Liver (tissue), 9 donors: ENCODE data around the gene CFAP74. TPM values are rescaled to one million over a fixed set of nuclear protein-coding genes. Genes with fewer than 3 reads are reported as not detected.

Experiments
- DNase-seq: peaks from one replicate; pipeline ENCODE4 v3.0.0-alpha.2; 2017; ENCODE audit warnings: low spot score
- H3K27ac ChIP-seq, 2 donors: one replicate each; pipeline ENCODE4 v1.7.0; 2013; ENCODE audit warnings: inconsistent platforms in 2 of 2, low read length in 2 of 2, control low read depth in 1 of 2, low read depth in 1 of 2, mild to moderate bottlenecking in 1 of 2
- H3K27me3 ChIP-seq, 4 donors: one replicate each; pipeline versions ENCODE4 v1.6.1 to v1.7.0; 2013; ENCODE audit warnings: low read length in 3 of 4, inconsistent platforms in 1 of 4, mild to moderate bottlenecking in 1 of 4, moderate library complexity in 1 of 4; ENCODE audit not compliant: control insufficient read depth in 4 of 4, insufficient read depth in 4 of 4
- H3K36me3 ChIP-seq, 4 donors: one replicate each; pipeline versions ENCODE4 v1.6.1 to v1.7.0; 2013; ENCODE audit warnings: low read length in 3 of 4, mild to moderate bottlenecking in 3 of 4, low read depth in 1 of 4, moderate library complexity in 1 of 4; ENCODE audit not compliant: control insufficient read depth in 4 of 4, insufficient read depth in 3 of 4
- H3K4me1 ChIP-seq, 4 donors: one replicate each; pipeline versions ENCODE4 v1.6.1 to v1.7.0; 2013; ENCODE audit warnings: low read length in 3 of 4, mild to moderate bottlenecking in 3 of 4, moderate library complexity in 1 of 4; ENCODE audit not compliant: control insufficient read depth in 4 of 4, insufficient read depth in 4 of 4
- H3K4me3 ChIP-seq, 3 donors: one replicate each; pipeline versions ENCODE4 v1.6.1 to v1.7.0; 2013; ENCODE audit warnings: low read length in 3 of 3, control low read depth in 1 of 3, low read depth in 1 of 3, mild to moderate bottlenecking in 1 of 3
- H3K9ac ChIP-seq, 2 donors: one replicate each; pipeline ENCODE4 v1.7.0; 2013; ENCODE audit warnings: low read length in 2 of 2, mild to moderate bottlenecking in 2 of 2, moderate library complexity in 2 of 2, control low read depth in 1 of 2, low read depth in 1 of 2
- H3K9me3 ChIP-seq, 4 donors: one replicate each; pipeline versions ENCODE4 v1.6.1 to v1.7.0; 2013; ENCODE audit warnings: low read length in 3 of 4; ENCODE audit not compliant: control insufficient read depth in 4 of 4
- ATF3 ChIP-seq: IDR thresholded peaks from 2 replicates; pipeline ENCODE4 v1.6.1; 2016; ENCODE audit warnings: antibody characterized with exemption
- CTCF ChIP-seq: fragments of 150-350 bp; IDR thresholded peaks from 2 replicates; pipeline ENCODE4 v1.5.1; 2017; ENCODE audit warnings: improper control_type of control experiment, low read depth, low read length; ENCODE audit not compliant: missing input control
- EGR1 ChIP-seq, 2 donors: IDR thresholded peaks; 2 replicates each; pipeline ENCODE4 v1.6.1; 2016 to 2018; ENCODE audit warnings: antibody characterized with exemption in 2 of 2, low read depth in 2 of 2
- FOXA2 ChIP-seq: IDR thresholded peaks from 2 replicates; pipeline ENCODE4 v1.6.1; 2016; ENCODE audit warnings: antibody characterized with exemption
- GABPA ChIP-seq, 2 donors: IDR thresholded peaks in 1 of 2; conservative IDR thresholded peaks in 1 of 2; 2 replicates each; pipeline ENCODE4 v1.6.1; 2016; ENCODE audit warnings: antibody characterized with exemption in 2 of 2, mild to moderate bottlenecking in 1 of 2, moderate library complexity in 1 of 2
- HNF4A ChIP-seq, 2 donors: conservative IDR thresholded peaks; 2 replicates each; pipeline ENCODE4 v1.6.1; 2016; ENCODE audit warnings: antibody characterized with exemption in 2 of 2, mild to moderate bottlenecking in 2 of 2
- HNF4G ChIP-seq: IDR thresholded peaks from 2 replicates; pipeline ENCODE4 v1.6.1; 2016; ENCODE audit warnings: antibody characterized with exemption
- JUND ChIP-seq, 2 donors: IDR thresholded peaks; 2 replicates each; pipeline ENCODE4 v1.6.1; 2016; ENCODE audit warnings: antibody characterized with exemption in 2 of 2
- MAX ChIP-seq: IDR thresholded peaks from 2 replicates; pipeline ENCODE4 v1.6.1; 2016; ENCODE audit warnings: antibody characterized with exemption
- NR2F2 ChIP-seq: IDR thresholded peaks from 2 replicates; pipeline ENCODE4 v1.6.1; 2016; ENCODE audit warnings: antibody characterized with exemption
- RAD21 ChIP-seq, 2 donors: IDR thresholded peaks; 2 replicates each; pipeline ENCODE4 v1.6.1; 2016; ENCODE audit warnings: antibody characterized with exemption in 2 of 2, mild to moderate bottlenecking in 2 of 2
- REST ChIP-seq: IDR thresholded peaks from 2 replicates; pipeline ENCODE4 v1.6.1; 2016; ENCODE audit warnings: antibody characterized with exemption, mild to moderate bottlenecking
- RXRA ChIP-seq, 2 donors: IDR thresholded peaks; 2 replicates each; pipeline ENCODE4 v1.6.1; 2017 to 2018; ENCODE audit warnings: antibody characterized with exemption in 2 of 2, mild to moderate bottlenecking in 1 of 2
- SP1 ChIP-seq: IDR thresholded peaks from 2 replicates; pipeline ENCODE4 v1.6.1; 2018; ENCODE audit warnings: antibody characterized with exemption, mild to moderate bottlenecking
- TAF1 ChIP-seq: conservative IDR thresholded peaks from 2 replicates; pipeline ENCODE4 v1.6.1; 2016; ENCODE audit warnings: antibody characterized with exemption, mild to moderate bottlenecking
- YY1 ChIP-seq: IDR thresholded peaks from 2 replicates; pipeline ENCODE4 v1.6.1; 2016; ENCODE audit warnings: antibody characterized with exemption, mild to moderate bottlenecking
- ZBTB33 ChIP-seq: IDR thresholded peaks from 2 replicates; pipeline ENCODE4 v1.6.1; 2016; ENCODE audit warnings: antibody characterized with exemption
- WGBS: extraction: QIAGEN DNeasy Blood & Tissue Kit; methylation state at CpG from one replicate; pipeline ENCODE4 v1.1.7; 2013; 5-methylcytosine and 5-hydroxymethylcytosine counted together
- polyA plus RNA-seq, 2 donors: library from polyadenylated mRNA; stranded (reverse) in 1 of 2; unstranded in 1 of 2; fragments of 200-250 nt in 1 of 2; fragments of >200 nt in 1 of 2; fragmentation: Nextera tagmentation in 1 of 2; extraction: Ambion mirVana in 1 of 2; gene quantifications; one replicate each; pipeline versions ENCODE4 v1.2.1 to v1.2.3, GENCODE V29; 2013 to 2015
- total RNA-seq, 2 donors: library from RNA; depleted of rRNA; stranded (reverse); fragments of >200 nt; gene quantifications; one replicate each; pipeline ENCODE4 v1.2.3, GENCODE V29; 2014
- donor health status: healthy.
- donor health status: healthy.
- donor health status: healthy.
- donor health status: healthy.
- donor health status: healthy.

The CFAP74 gene
- total and polyA plus RNA-seq, 4 donors: under 0.01 to 0.31 TPM; not detected in 2

- no peak for TF ChIP-seq TAF1
- peak; percentile 85 for TF ChIP-seq HNF4G
- TF ChIP-seq FOXA2: no peak
- no peak for TF ChIP-seq ZBTB33
- no peak for TF ChIP-seq RAD21 (IDR thresholded peaks at IDR 0.05)
- peak; percentile 29 for TF ChIP-seq NR2F2
- no peak for TF ChIP-seq MAX
- no peak for TF ChIP-seq REST
- peak; percentile 90 to 94 for TF ChIP-seq HNF4A (conservative IDR thresholded peaks at IDR 0.05)
- no peak for TF ChIP-seq JUND (IDR thresholded peaks at IDR 0.05)
- TF ChIP-seq CTCF: no peak
- TF ChIP-seq SP1: peak; percentile 97
- peak in 1 of 2 donors; percentile 55 for TF ChIP-seq RXRA (IDR thresholded peaks at IDR 0.05)
- no peak for TF ChIP-seq GABPA (IDR thresholded peaks at IDR 0.05 in 1 of 2, conservative IDR thresholded peaks at IDR 0.05 in 1 of 2)
- no peak for TF ChIP-seq YY1
- TF ChIP-seq EGR1 (IDR thresholded peaks at IDR 0.05; ENCODE audit: low read depth in 2 of 2): no peak
- no peak for TF ChIP-seq ATF3
- Histone ChIP-seq H3K4me1 (peaks cover 3 to 16% (median 9%) of the 10 kb centered on the region in 4 donors), H3K4me3 (no peak overlapping the region), H3K9me3 (no peaks in the 10 kb centered on the region), H3K27me3 (no peaks in the 10 kb centered on the region), H3K9ac (no peak overlapping the region), H3K36me3 (no peaks in the 10 kb centered on the region), H3K27ac (no peak overlapping the region)
- no peak for DNase-seq
- 61% methylated on average over 19 of the region's 19 CpGs for WGBS
Measured at GRCh38 chr1:1941211-1941841, 62.3 kb downstream of the CFAP74 start.
